H1 (cell line): ENCODE measurements around the gene ASCC3. TPM values are rescaled to one million over a fixed set of nuclear protein-coding genes. Genes with fewer than 3 reads are reported as not detected.

Experiments used
- CHD1 ChIP-seq: IDR thresholded peaks from 2 replicates; pipeline ENCODE4 v1.6.1; 2012; ENCODE audit warnings: low read depth, low read length, improper control_type of control experiment
- CHD7 ChIP-seq: fragments of 300-600 bp; sonication (generic); IDR thresholded peaks from 2 replicates; pipeline ENCODE4 v1.7.1; 2012; ENCODE audit warnings: low read length, moderate library complexity, mild to moderate bottlenecking, inconsistent platforms; ENCODE audit not compliant: insufficient replicate concordance
- E2F6 ChIP-seq: IDR thresholded peaks from 2 replicates; pipeline ENCODE4 v1.6.1; 2012; ENCODE audit warnings: inconsistent platforms
- EP300 ChIP-seq, 2 experiments: IDR thresholded peaks; 1 replicate in 1 of 2; 2 replicates in 1 of 2; pipeline ENCODE4 v1.6.1; 2011 to 2012; ENCODE audit warnings: low read depth in 2 of 2, low read length in 2 of 2, mild to moderate bottlenecking in 2 of 2, borderline replicate concordance in 1 of 2, inconsistent platforms in 1 of 2, moderate library complexity in 1 of 2
- JUND ChIP-seq: IDR thresholded peaks from 2 replicates; pipeline ENCODE4 v1.6.1; 2011; ENCODE audit warnings: mild to moderate bottlenecking, improper control_type of control experiment, low read length
- POLR2A ChIP-seq, 2 experiments: IDR thresholded peaks; 1 replicate in 1 of 2; 2 replicates in 1 of 2; pipeline ENCODE4 v1.6.1; 2011; ENCODE audit warnings: low read depth in 2 of 2, low read length in 2 of 2, mild to moderate bottlenecking in 2 of 2; ENCODE audit errors: control extremely low read depth in 1 of 2
- RBBP5 ChIP-seq: IDR thresholded peaks from 2 replicates; pipeline ENCODE4 v1.7.1; 2012; ENCODE audit warnings: low read depth, mild to moderate bottlenecking, inconsistent platforms, low read length, moderate library complexity, borderline replicate concordance
- SIRT6 ChIP-seq: IDR thresholded peaks from one replicate; pipeline ENCODE4 v1.7.1; 2012; ENCODE audit warnings: low read length, inconsistent platforms
- SP1 ChIP-seq: IDR thresholded peaks from 2 replicates; pipeline ENCODE4 v1.6.1; 2011; ENCODE audit warnings: low read depth, low read length
- SUZ12 ChIP-seq: fragments of 200-600 bp; sonication (generic); IDR thresholded peaks from 2 replicates; pipeline ENCODE4 v1.6.1; 2012; ENCODE audit warnings: mild to moderate bottlenecking, inconsistent platforms, low read length, moderate library complexity, mixed read lengths
- TAF1 ChIP-seq: IDR thresholded peaks from 2 replicates; pipeline ENCODE4 v1.6.1; 2011; ENCODE audit warnings: mild to moderate bottlenecking, low read depth, low read length
- ZNF274 ChIP-seq: IDR thresholded peaks from 2 replicates; pipeline ENCODE4 v1.7.0; 2012; ENCODE audit warnings: low read length, borderline replicate concordance; ENCODE audit errors: extremely low read depth
- polyA plus RNA-seq, 7 experiments: library from polyadenylated mRNA; depleted of rRNA in 3 of 7; stranded (reverse) in 5 of 7; unstranded in 2 of 7; fragments of >200 nt in 5 of 7; fragments of 200-250 nt in 2 of 7; gene quantifications; 1 replicate in 5 of 7; 2 replicates in 1 of 7; 4 replicates in 1 of 7; pipeline versions ENCODE4 v1.2.1 to v1.2.3, GENCODE V29; 2011 to 2013; ENCODE audit warnings: missing spikeins in 2 of 7, mixed read lengths in 2 of 7
- total RNA-seq: library from RNA; stranded (reverse); fragmentation: NEBNext Ultra II Directional; extraction: Animal tissue kit (Norgen Biotek cat#: 25700); gene quantifications from 2 replicates; pipeline ENCODE4 v1.2.1, GENCODE V29; 2021

ASCC3 gene
- total and polyA plus RNA-seq, 2 of the 8 experiments (the other 6 are each of a cell fraction or from before 2014, with no cell fraction given), result 37.5 to 77.8 TPM

- no peak for TF ChIP-seq CHD7
- no peak for TF ChIP-seq CHD1
- TF ChIP-seq EP300 (IDR thresholded peaks at IDR 0.05; ENCODE audit: borderline replicate concordance in 1 of 2, low read depth in 2 of 2, low read length in 2 of 2), result no peak
- TF ChIP-seq TAF1, result no peak
- TF ChIP-seq POLR2A (IDR thresholded peaks at IDR 0.05; ENCODE audit: control extremely low read depth in 1 of 2, low read depth in 2 of 2, low read length in 2 of 2), result no peak
- TF ChIP-seq JUND, result no peak
- TF ChIP-seq SIRT6, result no peak
- no peak for TF ChIP-seq SP1
- no peak for TF ChIP-seq ZNF274
- no peak for TF ChIP-seq SUZ12
- TF ChIP-seq E2F6, result no peak
- TF ChIP-seq RBBP5, result no peak
These were observed 112.2 kb downstream of the ASCC3 start (continued) for GRCh38 chr6:100768816-100769351.
